Adipocyte (in vitro differentiated cells): Measurements from ENCODE around the gene RAB11FIP5.

Experiments
- DNase-seq: peaks from one replicate; pipeline ENCODE4 v3.0.0-alpha.2; 2015; ENCODE audit warnings: low read depth
- H3K27me3 ChIP-seq: replicated peaks from 2 replicates; pipeline ENCODE4 v1.7.0; 2013; ENCODE audit warnings: mild to moderate bottlenecking, low read length, moderate library complexity; ENCODE audit not compliant: control insufficient read depth, insufficient read depth
- H3K36me3 ChIP-seq: 2 replicates; pipeline ENCODE4 v1.7.0; 2013; ENCODE audit warnings: low read length, mild to moderate bottlenecking, moderate library complexity; ENCODE audit not compliant: control insufficient read depth, insufficient read depth, severe bottlenecking
- H3K4me1 ChIP-seq: 2 replicates; pipeline ENCODE4 v1.7.0; 2013; ENCODE audit warnings: mild to moderate bottlenecking, low read length, moderate library complexity; ENCODE audit not compliant: control insufficient read depth, insufficient read depth
- H3K4me3 ChIP-seq: 2 replicates; pipeline ENCODE4 v1.7.0; 2013; ENCODE audit warnings: mild to moderate bottlenecking, low read length, moderate library complexity
- H3K9ac ChIP-seq: 2 replicates; pipeline ENCODE4 v1.7.0; 2013; ENCODE audit warnings: mild to moderate bottlenecking, low read length, moderate library complexity
- H3K9me3 ChIP-seq: 2 replicates; pipeline ENCODE4 v1.7.0; 2013; ENCODE audit warnings: mild to moderate bottlenecking, low read length, moderate library complexity; ENCODE audit not compliant: control insufficient read depth

RAB11FIP5 gene, protein sequence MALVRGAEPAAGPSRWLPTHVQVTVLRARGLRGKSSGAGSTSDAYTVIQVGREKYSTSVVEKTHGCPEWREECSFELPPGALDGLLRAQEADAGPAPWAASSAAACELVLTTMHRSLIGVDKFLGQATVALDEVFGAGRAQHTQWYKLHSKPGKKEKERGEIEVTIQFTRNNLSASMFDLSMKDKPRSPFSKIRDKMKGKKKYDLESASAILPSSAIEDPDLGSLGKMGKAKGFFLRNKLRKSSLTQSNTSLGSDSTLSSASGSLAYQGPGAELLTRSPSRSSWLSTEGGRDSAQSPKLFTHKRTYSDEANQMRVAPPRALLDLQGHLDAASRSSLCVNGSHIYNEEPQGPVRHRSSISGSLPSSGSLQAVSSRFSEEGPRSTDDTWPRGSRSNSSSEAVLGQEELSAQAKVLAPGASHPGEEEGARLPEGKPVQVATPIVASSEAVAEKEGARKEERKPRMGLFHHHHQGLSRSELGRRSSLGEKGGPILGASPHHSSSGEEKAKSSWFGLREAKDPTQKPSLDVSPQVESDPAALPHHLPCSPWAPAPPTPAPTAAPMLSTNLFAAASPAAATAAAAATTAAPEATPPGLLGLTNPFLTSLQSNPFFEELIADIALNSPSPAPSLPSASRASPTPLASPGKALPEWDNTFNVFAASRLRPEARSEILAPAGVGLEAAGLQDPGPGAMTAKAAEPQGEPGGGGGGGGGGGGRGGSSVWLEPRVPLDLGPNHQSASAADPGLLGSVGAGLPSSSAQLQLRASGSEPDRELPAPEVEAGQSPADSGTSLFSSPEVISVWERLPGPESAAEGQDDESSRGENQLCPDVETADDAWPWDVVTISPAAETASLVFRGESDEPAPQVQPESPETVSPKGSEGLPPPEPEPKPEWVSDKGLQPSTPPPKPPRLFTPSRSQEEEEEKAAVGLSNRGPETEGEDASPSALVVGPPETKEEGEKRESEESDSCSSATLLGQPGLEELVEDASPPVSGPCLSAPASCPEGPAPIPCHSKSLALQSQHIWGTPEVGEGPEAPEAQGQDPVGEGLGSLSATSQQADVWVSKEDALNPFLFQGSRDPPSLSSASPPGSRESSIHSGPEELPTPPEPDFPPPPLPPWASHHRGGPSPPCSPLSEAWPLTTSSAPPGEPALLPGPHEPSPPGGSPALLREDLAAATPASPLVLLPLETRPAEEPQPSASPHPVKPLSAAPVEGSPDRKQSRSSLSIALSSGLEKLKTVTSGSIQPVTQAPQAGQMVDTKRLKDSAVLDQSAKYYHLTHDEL (N-terminal part only)

GRCh38 chr2:73112913-73113854, at the start of gene RAB11FIP5:
Gene RAB11FIP5, minus strand, starts transcription at chr2:73112948. Its CDS starts 171 bp downstream, at chr2:73112777.
- DNase-seq = peak; percentile 93
- H3K9ac ChIP-seq = peak within 1 kb of the TSS; percentile 97
- H3K4me3 ChIP-seq = peak within 1 kb of the TSS; percentile 93
- H3K36me3 ChIP-seq = no peaks in the 10 kb centered on the region
- no peaks in the 10 kb centered on the region for H3K9me3 ChIP-seq
- no peaks in the 10 kb centered on the region for H3K27me3 ChIP-seq
- H3K4me1 ChIP-seq = peaks cover 23% of the 10 kb centered on the region

- Histone ChIP-seq H3K9ac (no peak overlapping the region), H3K27me3 (peaks cover 15% of the 10 kb centered on the region), H3K4me3 (peak overlapping the region; percentile 9), H3K4me1 (peaks cover 4% of the 10 kb centered on the region), H3K9me3 (no peaks in the 10 kb centered on the region), H3K36me3 (no peaks in the 10 kb centered on the region)
- peak; percentile 86 for DNase-seq
Observed at GRCh38 chr2:73156539-73157124, 43.9 kb upstream of the RAB11FIP5 start.

GRCh38 chr2:73142937-73143336, 30.2 kb upstream of the RAB11FIP5 start:
- DNase-seq = no peak
- H3K9ac ChIP-seq = no peak overlapping the region
- H3K9me3 ChIP-seq = no peaks in the 10 kb centered on the region
- no peak overlapping the region for H3K4me3 ChIP-seq
- no peaks in the 10 kb centered on the region for H3K36me3 ChIP-seq
- H3K27me3 ChIP-seq = no peaks in the 10 kb centered on the region
- H3K4me1 ChIP-seq = no peaks in the 10 kb centered on the region

DNA sequence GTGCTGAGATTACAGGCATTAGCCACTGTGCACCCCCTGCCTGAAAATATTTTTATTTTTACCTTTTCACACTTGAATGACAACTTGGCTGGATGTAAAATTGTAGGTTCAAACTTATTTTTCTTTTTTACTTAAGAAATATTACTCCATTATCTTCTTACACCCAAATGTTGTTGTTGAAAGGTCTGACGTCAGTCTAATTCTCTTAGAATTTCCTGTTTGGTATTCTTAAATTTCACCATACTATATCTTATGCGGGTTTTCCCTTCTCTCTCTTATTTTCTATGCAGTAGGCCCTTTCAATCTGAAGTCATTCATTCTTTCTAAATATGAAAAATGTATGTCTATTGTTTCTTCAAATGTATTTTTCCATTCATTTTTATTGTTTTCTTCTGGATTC, 29.1 kb upstream of the RAB11FIP5 start:
- DNase-seq = no peak
- no peaks in the 10 kb centered on the region for H3K36me3 ChIP-seq
- no peaks in the 10 kb centered on the region for H3K27me3 ChIP-seq
- no peaks in the 10 kb centered on the region for H3K9me3 ChIP-seq
- H3K4me3 ChIP-seq = no peak overlapping the region
- no peak overlapping the region for H3K9ac ChIP-seq
- H3K4me1 ChIP-seq = no peaks in the 10 kb centered on the region

DNA sequence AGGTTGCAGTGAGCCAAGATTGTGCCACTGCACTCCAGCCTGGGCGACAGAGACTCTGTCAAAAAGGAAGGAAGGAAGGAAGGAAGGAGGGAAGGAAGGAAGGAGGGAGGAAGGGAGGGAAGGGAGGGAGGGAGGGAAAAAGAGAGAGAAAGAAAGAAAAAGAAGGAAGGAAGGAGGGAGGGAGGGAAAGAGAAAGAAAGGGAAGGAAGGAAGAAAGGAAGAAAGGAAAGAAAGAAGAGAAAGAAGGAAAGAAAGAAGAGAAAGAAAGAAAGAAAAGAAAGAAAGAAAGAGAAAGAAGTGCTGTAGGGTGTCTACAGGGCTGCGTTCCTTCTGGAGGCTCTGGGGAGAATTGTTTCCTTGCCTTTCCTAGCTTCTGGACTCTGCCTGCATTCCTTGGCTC, 22.5 kb upstream of the RAB11FIP5 start:
- Histone ChIP-seq H3K27me3 (no peaks in the 10 kb centered on the region), H3K4me3 (no peak overlapping the region), H3K9ac (no peak overlapping the region), H3K9me3 (no peaks in the 10 kb centered on the region), H3K4me1 (no peaks in the 10 kb centered on the region), H3K36me3 (no peaks in the 10 kb centered on the region)
- DNase-seq = no peak

- Histone ChIP-seq H3K36me3 (no peaks in the 10 kb centered on the region), H3K9me3 (no peaks in the 10 kb centered on the region), H3K27me3 (no peaks in the 10 kb centered on the region), H3K4me1 (no peaks in the 10 kb centered on the region), H3K4me3 (no peak overlapping the region), H3K9ac (no peak overlapping the region)
- DNase-seq = no peak
Observed at GRCh38 chr2:73134471-73134870, 21.7 kb upstream of the RAB11FIP5 start.

DNA sequence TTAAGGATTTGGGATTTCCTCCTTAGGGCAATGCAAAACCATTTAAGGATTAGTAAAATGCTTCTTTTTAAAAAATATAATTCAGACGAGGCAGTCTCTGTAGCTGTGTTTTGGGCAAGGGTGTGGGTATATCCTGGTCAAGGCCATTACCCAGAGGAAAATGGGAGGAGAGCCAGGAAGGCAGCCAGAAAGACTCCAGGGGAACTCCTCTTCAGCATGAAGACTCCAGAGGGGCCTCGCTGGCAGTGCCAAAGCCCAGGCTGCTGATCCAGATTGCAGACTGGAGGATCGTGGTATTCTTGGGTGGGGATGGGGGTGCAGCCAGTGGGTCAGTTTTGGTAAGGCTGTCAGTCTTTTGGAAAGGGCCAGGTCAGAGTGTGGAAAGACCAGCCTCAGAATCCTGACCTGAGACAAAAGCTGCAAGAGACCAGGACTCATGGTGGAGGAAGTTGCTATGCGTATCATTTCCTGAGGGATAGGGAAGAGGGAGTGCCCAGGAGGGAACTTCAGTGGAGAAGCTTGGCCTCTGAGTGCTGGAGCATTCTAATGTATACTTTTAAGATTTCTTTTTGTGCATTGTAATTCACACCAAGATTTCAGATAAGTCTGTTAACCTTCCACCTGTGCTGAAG, 20.9 kb upstream of the RAB11FIP5 start:
- H3K4me1 ChIP-seq = no peaks in the 10 kb centered on the region
- DNase-seq = no peak
- H3K9me3 ChIP-seq = no peaks in the 10 kb centered on the region
- no peaks in the 10 kb centered on the region for H3K36me3 ChIP-seq
- H3K27me3 ChIP-seq = no peaks in the 10 kb centered on the region
- no peak overlapping the region for H3K9ac ChIP-seq
- H3K4me3 ChIP-seq = no peak overlapping the region

- no peak for DNase-seq
- Histone ChIP-seq H3K9ac (no peak overlapping the region), H3K4me3 (no peak overlapping the region), H3K9me3 (no peaks in the 10 kb centered on the region), H3K4me1 (no peaks in the 10 kb centered on the region), H3K27me3 (no peaks in the 10 kb centered on the region), H3K36me3 (no peaks in the 10 kb centered on the region)
Observed at GRCh38 chr2:73131807-73132206, 19.1 kb upstream of the RAB11FIP5 start.

DNA sequence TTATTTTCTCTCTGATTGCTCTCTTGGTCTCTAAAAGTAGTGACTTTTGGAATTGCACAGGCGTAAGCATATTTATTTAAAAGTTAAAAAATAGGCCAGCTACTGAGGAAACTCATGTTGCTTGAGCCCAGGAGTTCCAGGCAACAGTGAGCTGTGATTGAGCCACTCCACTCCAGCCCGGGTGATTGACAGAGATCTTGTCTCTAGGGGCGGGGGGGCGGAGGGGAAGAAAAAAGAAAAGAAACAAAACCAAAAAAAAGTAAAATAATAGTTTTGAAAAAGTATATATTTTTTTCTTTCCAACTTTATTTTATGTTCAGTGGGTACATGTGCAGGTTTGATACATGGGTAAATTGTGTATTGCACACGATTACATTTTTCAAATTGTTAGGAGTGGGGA, 18.0 kb upstream of the RAB11FIP5 start:
- Histone ChIP-seq H3K27me3 (no peaks in the 10 kb centered on the region), H3K36me3 (no peaks in the 10 kb centered on the region), H3K9ac (no peak overlapping the region), H3K9me3 (no peaks in the 10 kb centered on the region), H3K4me3 (no peak overlapping the region), H3K4me1 (no peaks in the 10 kb centered on the region)
- DNase-seq = no peak
